Retinal pigment epithelial cell (primary cell): ENCODE results near the gene TRIM26.
"Not testable (repeated sequence)": the region's sequence is repeated elsewhere in the genome, so short reads cannot be mapped to it uniquely, and the experiment has no call there.

Experiments
- DNase-seq: peaks from one replicate; pipeline ENCODE4 v3.0.0-alpha.2; 2010; ENCODE audit warnings: low read depth
- H3K4me3 ChIP-seq: 2 replicates; pipeline ENCODE4 v1.5.1; 2011; ENCODE audit warnings: mild to moderate bottlenecking, low read length, control low read depth, moderate library complexity
- CTCF ChIP-seq: conservative IDR thresholded peaks from 2 replicates; pipeline ENCODE4 v1.5.1; 2011; ENCODE audit warnings: low read depth, low read length, control low read depth, inconsistent platforms

TRIM26 gene

GRCh38 chr6:30238178-30238795 lies 25.1 kb upstream of the TRIM26 start:
- TF ChIP-seq CTCF: peak; percentile 27
- no peak overlapping the region for H3K4me3 ChIP-seq
- DNase-seq: no peak

- TF ChIP-seq CTCF: no peak
- DNase-seq: no peak
- no peak overlapping the region for H3K4me3 ChIP-seq
These were observed 21.1 kb upstream of the TRIM26 start for GRCh38 chr6:30234356-30234755.

DNA sequence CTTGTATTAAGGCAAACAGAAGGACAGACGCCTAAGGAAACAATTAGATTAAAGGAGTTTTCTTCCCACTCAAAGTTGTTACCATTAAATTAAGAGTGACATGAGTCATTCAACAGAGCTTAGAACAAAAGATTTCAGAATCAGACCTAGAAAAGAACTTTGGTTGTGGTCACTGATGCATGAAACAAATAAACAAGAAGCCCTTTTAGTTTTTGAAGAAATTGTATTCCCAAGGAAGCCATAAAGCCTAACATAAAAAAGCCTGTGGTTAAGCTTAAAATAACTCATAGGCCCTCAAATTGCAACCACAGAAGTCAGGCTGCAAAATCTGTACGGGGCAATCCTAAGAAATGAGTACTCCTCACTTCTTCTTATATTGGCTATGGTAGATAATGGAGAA lies 17.9 kb upstream of the TRIM26 start:
- no peak overlapping the region for H3K4me3 ChIP-seq
- no peak for DNase-seq
- TF ChIP-seq CTCF: no peak

DNA sequence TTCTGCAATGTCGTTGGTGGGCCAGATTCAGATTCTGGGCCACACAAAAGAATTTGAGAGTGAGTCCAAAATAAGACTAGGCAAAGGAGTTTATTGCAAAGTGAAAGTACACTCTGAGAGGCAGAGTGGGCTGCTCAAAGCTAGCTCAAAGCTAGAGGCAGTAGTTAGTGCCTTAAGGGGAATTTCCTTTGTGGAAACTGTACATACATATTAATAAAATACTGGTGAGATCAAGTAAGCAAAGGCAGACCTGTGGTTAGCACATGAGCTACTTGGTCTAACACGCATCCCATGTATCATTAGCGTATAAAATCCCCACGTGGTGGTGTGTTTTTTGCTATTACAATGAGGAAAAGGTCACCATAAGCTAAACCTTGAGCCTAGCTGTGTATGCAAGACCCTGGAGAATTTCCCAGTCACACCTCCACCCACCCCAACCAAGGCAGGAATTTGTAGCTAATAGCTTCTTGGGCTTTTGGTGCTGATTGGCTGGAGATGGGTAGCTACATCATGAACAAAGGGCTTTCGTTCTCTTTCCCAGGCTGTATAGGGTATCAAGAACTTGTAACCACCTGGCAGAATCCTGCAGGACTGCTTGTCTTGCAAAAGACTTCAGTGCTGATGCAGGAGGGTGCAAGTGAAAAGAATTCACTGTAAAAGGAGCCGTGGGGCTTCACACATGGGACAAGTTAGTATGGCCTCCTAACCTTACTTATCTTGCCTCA lies 14.7 kb upstream of the TRIM26 start:
- H3K4me3 ChIP-seq: no peak overlapping the region
- TF ChIP-seq CTCF: no peak
- DNase-seq: no peak

GRCh38 chr6:30227242-30227722 lies 14.1 kb upstream of the TRIM26 start:
- no peak for TF ChIP-seq CTCF
- no peak overlapping the region for H3K4me3 ChIP-seq

DNA sequence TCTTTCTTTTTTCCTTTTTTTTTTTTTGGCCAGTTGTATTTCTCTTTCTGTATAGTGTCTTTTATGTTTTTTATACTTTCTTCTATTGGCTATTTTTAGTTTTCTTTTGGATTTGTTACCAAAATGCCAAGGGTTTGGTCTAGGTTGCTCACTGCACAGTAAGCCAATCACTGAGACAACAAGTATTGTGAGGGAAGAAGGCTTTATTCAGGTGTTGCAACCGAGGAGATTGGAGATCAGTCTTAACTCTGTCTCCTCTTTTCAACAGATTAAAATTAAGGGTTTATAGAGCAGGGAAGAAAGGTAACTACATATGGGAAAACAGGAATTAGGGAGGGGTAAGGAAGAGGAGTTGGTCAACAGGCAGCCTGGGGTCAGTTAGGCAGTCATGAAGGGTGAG lies 10.1 kb upstream of the TRIM26 start:
- H3K4me3 ChIP-seq: no peak overlapping the region
- no peak for DNase-seq
- no peak for TF ChIP-seq CTCF

More at GRCh38 chr6:30227242-30227722, 14.1 kb upstream of the TRIM26 start:
- DNase-seq: no peak

- not testable (repeated sequence) for DNase-seq, H3K4me3 ChIP-seq
These were observed 8.8 kb upstream of the TRIM26 start for GRCh38 chr6:30221956-30222355.

DNA sequence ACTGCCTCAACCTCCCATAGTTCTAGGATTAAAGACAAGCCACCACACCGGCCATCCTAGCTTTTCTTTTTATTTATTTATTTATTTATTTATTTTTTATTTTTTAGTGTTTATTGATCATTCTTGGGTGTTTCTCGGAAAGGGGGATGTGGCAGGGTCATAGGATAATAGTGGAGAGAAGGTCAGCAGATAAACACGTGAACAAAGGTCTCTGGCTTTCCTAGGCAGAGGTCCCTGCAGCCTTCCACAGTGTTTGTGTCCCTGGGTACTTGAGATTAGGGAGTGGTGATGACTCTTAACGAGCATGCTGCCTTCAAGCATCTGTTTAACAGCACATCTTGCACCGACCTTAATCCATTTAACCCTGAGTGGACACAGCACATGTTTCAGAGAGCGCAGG lies 8.2 kb upstream of the TRIM26 start:
- H3K4me3 ChIP-seq, DNase-seq: not testable (repeated sequence)
